ENCODE measurements around the gene MPHOSPH6. TPM values are rescaled to one million over a fixed set of nuclear protein-coding genes. Genes with fewer than 3 reads are reported as not detected.

The MPHOSPH6 gene
- total and polyA plus RNA-seq, 2 experiments from 2014 or later: 9.3 to 26.2 TPM

DNA sequence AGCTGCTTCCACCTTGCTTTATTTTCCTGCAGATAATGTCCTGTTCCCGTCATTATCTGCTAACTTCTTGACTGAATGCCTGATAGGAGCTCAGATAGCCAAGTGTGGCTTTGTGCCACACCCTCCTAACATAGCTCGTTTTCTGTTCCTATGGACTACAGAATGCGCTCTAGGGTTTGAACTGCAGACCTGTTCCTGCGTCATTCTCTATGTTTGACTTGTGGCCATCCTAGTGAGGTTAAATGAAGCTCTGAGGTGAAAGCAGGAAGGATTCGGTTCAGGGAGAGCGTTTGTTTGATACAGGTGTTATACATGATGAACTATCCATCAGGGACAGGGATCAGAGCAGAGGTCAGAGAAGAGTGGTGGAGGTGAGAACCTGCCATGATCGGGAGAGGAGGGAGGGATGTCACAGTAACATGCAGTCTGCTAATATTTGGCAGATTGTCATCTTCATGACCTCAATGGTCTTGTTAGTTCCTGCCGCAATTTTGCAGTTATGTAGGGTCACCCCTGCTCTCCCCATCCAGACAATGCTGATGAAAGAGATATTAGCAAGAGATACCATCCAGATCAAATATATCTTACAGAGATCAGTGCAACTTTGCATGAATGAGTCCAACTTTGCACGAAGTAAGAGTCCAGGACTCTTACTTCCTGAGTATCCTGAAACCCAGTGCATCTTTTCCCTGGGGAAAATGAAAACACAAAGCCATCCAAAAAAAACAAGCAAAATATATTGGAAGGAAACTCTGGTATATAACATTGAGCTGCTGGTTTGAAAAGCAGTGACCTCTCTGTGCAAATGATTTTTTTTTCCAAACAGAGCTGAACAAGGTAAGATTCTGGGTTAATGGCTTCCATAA lies 32.8 kb downstream of the MPHOSPH6 start:
- DNase-seq (ENCODE audit: low read depth in 1 of 2, low spot score in 1 of 2): peak in 1 of 2 donors; percentile 55
- no peaks in the 10 kb centered on the region for H3K27me3 ChIP-seq

GRCh38 chr16:82135844-82136243 lies 34.2 kb downstream of the MPHOSPH6 start:
- no peak for TF ChIP-seq CTCF (IDR thresholded peaks at IDR 0.05; ENCODE audit: low read depth, low read length)
- Histone ChIP-seq H3K4me1 (ENCODE audit: low read depth) (no peaks in the 10 kb centered on the region), H3K4me3 (no peak overlapping the region), H3K9me3 (ENCODE audit: low read depth) (no peaks in the 10 kb centered on the region), H3K36me3 (no peaks in the 10 kb centered on the region), H3K27ac (no peak overlapping the region), H3K27me3 (no peaks in the 10 kb centered on the region)
- DNase-seq (ENCODE audit: low read depth in 1 of 2, low spot score in 1 of 2): no peak

More for the DNA sequence above, 32.8 kb downstream of the MPHOSPH6 start:
- no peak overlapping the region for H3K4me3 ChIP-seq
- no peaks in the 10 kb centered on the region for H3K9me3 ChIP-seq (ENCODE audit: low read depth)
- H3K4me1 ChIP-seq (ENCODE audit: low read depth): no peaks in the 10 kb centered on the region
- no peak for TF ChIP-seq CTCF (IDR thresholded peaks at IDR 0.05; ENCODE audit: low read depth, low read length)
- H3K36me3 ChIP-seq: no peaks in the 10 kb centered on the region
- H3K27ac ChIP-seq: no peak overlapping the region

DNA sequence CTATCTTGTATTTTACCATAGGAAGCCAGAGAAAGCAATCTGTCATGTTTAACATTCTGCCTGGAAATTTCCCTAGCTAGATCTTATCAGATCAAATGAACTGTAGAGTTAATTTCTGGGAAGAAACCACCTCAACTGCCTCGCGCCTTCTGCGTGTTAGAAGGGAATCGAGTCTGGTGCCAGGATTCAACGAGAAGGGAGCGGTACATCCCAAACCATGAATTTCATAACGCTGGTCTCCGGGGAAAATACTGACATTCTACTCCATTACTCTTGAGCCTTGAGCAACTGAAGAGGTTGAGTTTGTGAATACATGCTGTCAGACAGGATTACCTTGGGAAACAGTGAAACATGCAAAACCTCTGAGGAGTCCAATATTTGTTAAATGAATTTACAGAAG lies 35.2 kb downstream of the MPHOSPH6 start:
- TF ChIP-seq CTCF (IDR thresholded peaks at IDR 0.05; ENCODE audit: low read depth, low read length): no peak

DNA sequence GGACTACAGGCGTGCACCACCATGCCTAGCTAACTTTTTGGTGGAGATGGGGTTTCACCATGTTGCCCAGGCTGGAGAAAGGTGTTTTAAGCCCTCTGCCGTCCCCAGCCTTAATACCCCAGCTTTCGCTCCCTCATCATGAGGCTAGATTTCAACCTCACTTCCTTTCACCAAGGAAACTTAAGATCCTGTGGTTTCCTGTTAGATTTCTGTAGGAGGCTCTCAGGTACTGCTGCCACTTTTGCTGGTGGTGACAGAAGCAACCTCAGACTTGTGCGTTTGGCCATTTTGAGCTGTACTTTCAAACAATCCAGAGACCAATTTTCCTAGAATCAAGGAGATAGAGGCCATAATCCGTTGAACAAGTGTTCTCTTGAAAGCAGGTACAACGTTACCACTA lies 36.2 kb downstream of the MPHOSPH6 start:
- no peaks in the 10 kb centered on the region for H3K27me3 ChIP-seq
- DNase-seq (ENCODE audit: low read depth in 1 of 2, low spot score in 1 of 2): no peak
- no peaks in the 10 kb centered on the region for H3K4me1 ChIP-seq (ENCODE audit: low read depth)
- H3K4me3 ChIP-seq: no peak overlapping the region
- H3K36me3 ChIP-seq: no peaks in the 10 kb centered on the region
- H3K9me3 ChIP-seq (ENCODE audit: low read depth): no peaks in the 10 kb centered on the region
- no peak for TF ChIP-seq CTCF (IDR thresholded peaks at IDR 0.05; ENCODE audit: low read depth, low read length)
- no peak overlapping the region for H3K27ac ChIP-seq

More for the DNA sequence above, 35.2 kb downstream of the MPHOSPH6 start:
- no peaks in the 10 kb centered on the region for H3K36me3 ChIP-seq
- H3K9me3 ChIP-seq (ENCODE audit: low read depth): no peaks in the 10 kb centered on the region
- H3K4me1 ChIP-seq (ENCODE audit: low read depth): no peaks in the 10 kb centered on the region
- no peaks in the 10 kb centered on the region for H3K27me3 ChIP-seq
- H3K27ac ChIP-seq: no peak overlapping the region
- H3K4me3 ChIP-seq: no peak overlapping the region
- DNase-seq (ENCODE audit: low read depth in 1 of 2, low spot score in 1 of 2): peak in 1 of 2 donors; percentile 65

DNA sequence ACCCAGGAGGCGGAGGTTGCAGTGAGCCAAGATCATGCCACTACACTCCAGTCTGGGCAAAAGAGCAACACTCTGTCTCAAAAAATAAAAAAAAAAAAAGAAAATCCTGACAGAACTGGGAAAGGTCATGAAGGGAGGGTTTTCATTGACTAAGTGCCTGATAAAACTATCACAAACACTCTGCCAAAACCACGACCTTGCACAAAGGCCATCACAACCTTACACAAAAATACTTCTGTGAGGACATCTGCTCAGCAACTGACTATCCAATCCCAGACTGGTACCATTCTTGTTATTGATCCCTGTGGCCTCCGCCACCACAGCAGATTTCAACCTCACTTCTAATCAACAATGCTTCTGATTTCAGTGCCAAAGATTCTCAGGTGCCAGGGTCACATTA lies 40.1 kb downstream of the MPHOSPH6 start:
- H3K4me1 ChIP-seq (ENCODE audit: low read depth): no peaks in the 10 kb centered on the region
- no peaks in the 10 kb centered on the region for H3K27me3 ChIP-seq
- no peak for TF ChIP-seq CTCF (IDR thresholded peaks at IDR 0.05; ENCODE audit: low read depth, low read length)
- H3K4me3 ChIP-seq: no peak overlapping the region
- no peaks in the 10 kb centered on the region for H3K36me3 ChIP-seq
- H3K9me3 ChIP-seq (ENCODE audit: low read depth): no peaks in the 10 kb centered on the region
- no peak overlapping the region for H3K27ac ChIP-seq
- no peak for DNase-seq (ENCODE audit: low read depth in 1 of 2, low spot score in 1 of 2)

Measured in cardiac muscle cell (in vitro differentiated cells and primary cell).